Smooth muscle cell (in vitro differentiated cells): ENCODE data around the gene WIPF2. TPM values are rescaled to one million over a fixed set of nuclear protein-coding genes. Genes with fewer than 3 reads are reported as not detected.
A peak's percentile ranks its signal among the peaks of the same experiment; 100 is the strongest.
"Not testable (repeated sequence)": the region's sequence is repeated elsewhere in the genome, so short reads cannot be mapped to it uniquely, and the experiment has no call there.

ENCODE experiments used
- DNase-seq: peaks from one replicate; lab custom pipeline; 2025; ENCODE audit not compliant: unreplicated experiment; lab: John Stamatoyannopoulos, UW
- H2AFZ ChIP-seq: fragments of 200-600 bp; sonication (generic); 2 replicates; pipeline ENCODE4 v1.6.0; 2016; ENCODE audit warnings: antibody characterized with exemption, low read depth, mild to moderate bottlenecking
- H3F3A ChIP-seq: fragments of 200-600 bp; sonication (generic); 2 replicates; pipeline ENCODE4 v1.6.0; 2017; ENCODE audit warnings: antibody characterized with exemption, low read depth
- H3K27ac ChIP-seq: fragments of 200-600 bp; sonication (generic); 2 replicates; pipeline ENCODE4 v1.5.1; 2016; ENCODE audit warnings: low read depth, mild to moderate bottlenecking
- H3K27me3 ChIP-seq: fragments of 200-600 bp; sonication (generic); 2 replicates; pipeline ENCODE4 v1.6.1; 2016; ENCODE audit warnings: low read depth, mild to moderate bottlenecking
- H3K36me3 ChIP-seq: fragments of 200-600 bp; sonication (generic); 2 replicates; pipeline ENCODE4 v1.5.1; 2016; ENCODE audit warnings: low read depth
- H3K4me1 ChIP-seq: fragments of 200-600 bp; sonication (generic); 2 replicates; pipeline ENCODE4 v1.5.1; 2016; ENCODE audit warnings: low read depth
- H3K4me2 ChIP-seq: fragments of 200-600 bp; sonication (generic); 2 replicates; pipeline ENCODE4 v1.6.0; 2016; ENCODE audit warnings: mild to moderate bottlenecking
- H3K4me3 ChIP-seq: fragments of 200-600 bp; sonication (generic); 2 replicates; pipeline ENCODE4 v1.5.1; 2016; ENCODE audit warnings: mild to moderate bottlenecking
- H3K79me2 ChIP-seq: fragments of 200-600 bp; sonication (generic); 2 replicates; pipeline ENCODE4 v1.6.0; 2016; ENCODE audit warnings: low read depth, mild to moderate bottlenecking
- H3K9ac ChIP-seq: fragments of 200-600 bp; sonication (generic); 2 replicates; pipeline ENCODE4 v1.6.0; 2016; ENCODE audit warnings: low read depth
- H3K9me3 ChIP-seq: fragments of 200-600 bp; sonication (generic); replicated peaks from 2 replicates; pipeline ENCODE4 v1.5.1; 2016; ENCODE audit warnings: low read depth
- H4K20me1 ChIP-seq: fragments of 200-600 bp; sonication (generic); 2 replicates; pipeline ENCODE4 v1.6.0; 2016; ENCODE audit warnings: low read depth
- CTCF ChIP-seq: fragments of 200-600 bp; sonication (generic); IDR thresholded peaks from 2 replicates; pipeline ENCODE4 v1.5.1; 2017; ENCODE audit warnings: borderline replicate concordance, mild to moderate bottlenecking, antibody characterized with exemption; ENCODE audit not compliant: insufficient read depth, poor library complexity, severe bottlenecking
- WGBS: methylation state at CpG from one replicate; pipeline ENCODE4 v1.1.7; 2016; ENCODE audit warnings: low lambda C conversion rate; 5-methylcytosine and 5-hydroxymethylcytosine counted together
- polyA plus RNA-seq: library from polyadenylated mRNA; unstranded; fragments of >200 nt; fragmentation: Nextera tagmentation; extraction: Ambion mirVana; gene quantifications from 2 replicates; pipeline ENCODE4 v1.2.1, GENCODE V29; 2016
- total RNA-seq: library from RNA; depleted of rRNA; stranded (reverse); fragments of >200 nt; gene quantifications from 2 replicates; pipeline ENCODE4 v1.2.3, GENCODE V29; 2014

WIPF2 gene
- total and polyA plus RNA-seq, 2 experiments from 2014 or later = 6.7 to 13.9 TPM

GRCh38 chr17:40230670-40231069 lies 11.6 kb downstream of the WIPF2 start:
- no peak overlapping the region for H3K4me3 ChIP-seq
- no peak overlapping the region for H3K9ac ChIP-seq
- H3K79me2 ChIP-seq = peaks cover 80% of the 10 kb centered on the region

GRCh38 chr17:40231928-40232327 lies 12.8 kb downstream of the WIPF2 start:
- not testable (repeated sequence) for H3K4me1 ChIP-seq, H3K4me2 ChIP-seq, H2AFZ ChIP-seq, H3K36me3 ChIP-seq, H3K27me3 ChIP-seq, H3K9ac ChIP-seq, DNase-seq, H3K9me3 ChIP-seq, H3K4me3 ChIP-seq, H3K27ac ChIP-seq, H3F3A ChIP-seq
- 100% methylated on average over 3 of the region's 4 CpGs for WGBS
- Histone ChIP-seq H4K20me1 (peaks cover 93% of the 10 kb centered on the region), H3K79me2 (peaks cover 80% of the 10 kb centered on the region)

More at GRCh38 chr17:40230670-40231069, 11.6 kb downstream of the WIPF2 start:
- H3K9me3 ChIP-seq = no peaks in the 10 kb centered on the region
- H3K4me2 ChIP-seq = no peak overlapping the region
- H3K27me3 ChIP-seq = no peaks in the 10 kb centered on the region
- no peak overlapping the region for H3K27ac ChIP-seq
- peaks cover 5% of the 10 kb centered on the region for H3F3A ChIP-seq
- no peaks in the 10 kb centered on the region for H3K4me1 ChIP-seq
- H4K20me1 ChIP-seq = peaks cover 92% of the 10 kb centered on the region
- no peak overlapping the region for H2AFZ ChIP-seq
- DNase-seq = no peak
- peaks cover 4% of the 10 kb centered on the region for H3K36me3 ChIP-seq
- TF ChIP-seq CTCF = no peak
- 94% methylated on average over 3 of the region's 3 CpGs for WGBS

- Histone ChIP-seq H3K36me3 (no peaks in the 10 kb centered on the region), H3K79me2 (peaks cover 91% of the 10 kb centered on the region), H4K20me1 (peaks cover 100% of the 10 kb centered on the region), H3K27me3 (no peaks in the 10 kb centered on the region), H2AFZ (no peak overlapping the region), H3K27ac (peak overlapping the region; percentile 38), H3K9ac (no peak overlapping the region), H3K4me1 (peaks cover 11% of the 10 kb centered on the region), H3K4me2 (no peak overlapping the region), H3F3A (peaks cover 13% of the 10 kb centered on the region), H3K9me3 (no peaks in the 10 kb centered on the region), H3K4me3 (no peak overlapping the region)
- DNase-seq = no peak
- WGBS = 61% methylated on average over 4 of the region's 4 CpGs
- TF ChIP-seq CTCF = no peak
These were observed 22.2 kb downstream of the WIPF2 start for GRCh38 chr17:40241252-40241834.

GRCh38 chr17:40242774-40243173 lies 23.7 kb downstream of the WIPF2 start:
- Histone ChIP-seq H3K27ac (no peak overlapping the region), H4K20me1 (peaks cover 99% of the 10 kb centered on the region), H3K4me3 (no peak overlapping the region), H3K4me2 (no peak overlapping the region), H3K27me3 (no peaks in the 10 kb centered on the region), H3K79me2 (peaks cover 90% of the 10 kb centered on the region), H3F3A (peaks cover 13% of the 10 kb centered on the region), H2AFZ (no peak overlapping the region), H3K9me3 (no peaks in the 10 kb centered on the region), H3K36me3 (no peaks in the 10 kb centered on the region), H3K9ac (no peak overlapping the region), H3K4me1 (peaks cover 11% of the 10 kb centered on the region)
- WGBS = 90% methylated on average over 3 of the region's 3 CpGs
- TF ChIP-seq CTCF = no peak
- no peak for DNase-seq
